Naive thymus-derived CD4-positive, alpha-beta T cell (primary cell): Measurements from ENCODE around the gene TENM4. TPM values are rescaled to one million over a fixed set of nuclear protein-coding genes. Genes with fewer than 3 reads are reported as not detected.
A peak's percentile ranks its signal among the peaks of the same experiment; 100 is the strongest.

ENCODE experiments used
- ATAC-seq: fragments of 150-1000 bp; cut with Tn5 transposase; 2 replicates; pipeline ENCODE4 v1.10.0; 2021; ENCODE audit warnings: mild to moderate bottlenecking, moderate library complexity
- CTCF ChIA-PET: fragments of 350-600 bp; sonication (Branson Sonifier 250); formaldehyde crosslinking; loops from one replicate; lab custom pipeline; 2021; ENCODE audit warnings: antibody characterized with exemption; lab: Charles Lee
- POLR2A ChIA-PET: fragments of 350-600 bp; sonication (Branson Sonifier 250); formaldehyde crosslinking; loops from one replicate; lab custom pipeline; 2021; ENCODE audit warnings: antibody characterized with exemption, inconsistent platforms; lab: Charles Lee
- DNase-seq, 9 donors: peaks; one replicate each; pipeline versions ENCODE4 v3.0.0 to v3.0.0-alpha.2; 2020 to 2022; ENCODE audit warnings: mixed read lengths in 1 of 9
- H3K27ac ChIP-seq: one replicate; pipeline ENCODE4 v1.7.0; 2013; ENCODE audit warnings: mild to moderate bottlenecking, low read depth, low read length, moderate library complexity
- H3K27me3 ChIP-seq, 2 donors: one replicate each; pipeline ENCODE4 v1.7.0; 2013; ENCODE audit warnings: low read length in 2 of 2, mild to moderate bottlenecking in 2 of 2, moderate library complexity in 2 of 2; ENCODE audit not compliant: control insufficient read depth in 2 of 2, insufficient read depth in 2 of 2
- H3K36me3 ChIP-seq, 3 experiments: 1 replicate in 2 of 3; 2 replicates in 1 of 3; pipeline ENCODE4 v1.7.0; 2013; ENCODE audit warnings: low read length in 3 of 3, mild to moderate bottlenecking in 3 of 3, moderate library complexity in 1 of 3; ENCODE audit not compliant: insufficient read depth in 3 of 3, control insufficient read depth in 2 of 3
- H3K4me1 ChIP-seq, 2 donors: one replicate each; pipeline ENCODE4 v1.7.0; 2013; ENCODE audit warnings: low read length in 2 of 2, mild to moderate bottlenecking in 2 of 2, moderate library complexity in 1 of 2; ENCODE audit not compliant: control insufficient read depth in 2 of 2, insufficient read depth in 2 of 2
- H3K4me3 ChIP-seq: 2 replicates; pipeline ENCODE4 v1.7.0; 2013; ENCODE audit warnings: mild to moderate bottlenecking, low read length
- H3K9me3 ChIP-seq, 3 experiments: 1 replicate in 2 of 3; 2 replicates in 1 of 3; pipeline ENCODE4 v1.7.0; 2013; ENCODE audit warnings: low read length in 3 of 3; ENCODE audit not compliant: control insufficient read depth in 2 of 3
- H3K27ac Mint-ChIP-seq, 9 donors: one replicate each; pipeline ENCODE4 v1.8.0; 2020 to 2022; ENCODE audit warnings: mixed read lengths in 9 of 9, mild to moderate bottlenecking in 8 of 9, moderate library complexity in 5 of 9, inconsistent platforms in 2 of 9
- H3K27me3 Mint-ChIP-seq, 5 donors: one replicate each; pipeline ENCODE4 v1.8.0; 2021 to 2022; ENCODE audit warnings: mixed read lengths in 5 of 5, mild to moderate bottlenecking in 1 of 5
- H3K36me3 Mint-ChIP-seq, 5 donors: one replicate each; pipeline ENCODE4 v1.8.0; 2020 to 2022; ENCODE audit warnings: mixed read lengths in 5 of 5, mild to moderate bottlenecking in 3 of 5, inconsistent platforms in 1 of 5
- H3K4me1 Mint-ChIP-seq, 7 donors: one replicate each; pipeline ENCODE4 v1.8.0; 2020 to 2022; ENCODE audit warnings: mixed read lengths in 7 of 7, mild to moderate bottlenecking in 3 of 7, inconsistent platforms in 1 of 7
- H3K4me3 Mint-ChIP-seq, 10 donors: one replicate each; pipeline ENCODE4 v1.8.0; 2020 to 2022; ENCODE audit warnings: mild to moderate bottlenecking in 10 of 10, mixed read lengths in 10 of 10, moderate library complexity in 6 of 10, inconsistent platforms in 2 of 10
- H3K9me3 Mint-ChIP-seq, 11 donors: one replicate each; pipeline ENCODE4 v1.8.0; 2020 to 2022; ENCODE audit warnings: mixed read lengths in 11 of 11, mild to moderate bottlenecking in 4 of 11, inconsistent platforms in 1 of 11, moderate library complexity in 1 of 11
- intact Hi-C, 2 donors: fragments of 100-400 bp; cut with micrococcal nuclease; formaldehyde crosslinking; loops; one replicate each; pipeline ENCODE4 v1.15.1; 2023
- polyA plus RNA-seq, 2 donors: library from polyadenylated mRNA; unstranded; fragments of 300-500 nt; fragmentation: Illumina TruSeq; gene quantifications; one replicate each; pipeline ENCODE4 v1.2.3, GENCODE V29; 2021
- total RNA-seq, 6 experiments: library from RNA in 5 of 6; stranded (reverse) in 5 of 6; gene quantifications; 1 replicate in 5 of 6; 2 replicates in 1 of 6; pipeline ENCODE4 v1.2.3 and lab custom pipeline; 2021 to 2026

The TENM4 gene
- total RNA-seq (under 1 TPM in 2 of 5 experiments, not detected in 3; 0.32 to 0.47 TPM), polyA plus RNA-seq (not detected), total RNA-seq (lab: John Stamatoyannopoulos, UW) (not detected)

DNA sequence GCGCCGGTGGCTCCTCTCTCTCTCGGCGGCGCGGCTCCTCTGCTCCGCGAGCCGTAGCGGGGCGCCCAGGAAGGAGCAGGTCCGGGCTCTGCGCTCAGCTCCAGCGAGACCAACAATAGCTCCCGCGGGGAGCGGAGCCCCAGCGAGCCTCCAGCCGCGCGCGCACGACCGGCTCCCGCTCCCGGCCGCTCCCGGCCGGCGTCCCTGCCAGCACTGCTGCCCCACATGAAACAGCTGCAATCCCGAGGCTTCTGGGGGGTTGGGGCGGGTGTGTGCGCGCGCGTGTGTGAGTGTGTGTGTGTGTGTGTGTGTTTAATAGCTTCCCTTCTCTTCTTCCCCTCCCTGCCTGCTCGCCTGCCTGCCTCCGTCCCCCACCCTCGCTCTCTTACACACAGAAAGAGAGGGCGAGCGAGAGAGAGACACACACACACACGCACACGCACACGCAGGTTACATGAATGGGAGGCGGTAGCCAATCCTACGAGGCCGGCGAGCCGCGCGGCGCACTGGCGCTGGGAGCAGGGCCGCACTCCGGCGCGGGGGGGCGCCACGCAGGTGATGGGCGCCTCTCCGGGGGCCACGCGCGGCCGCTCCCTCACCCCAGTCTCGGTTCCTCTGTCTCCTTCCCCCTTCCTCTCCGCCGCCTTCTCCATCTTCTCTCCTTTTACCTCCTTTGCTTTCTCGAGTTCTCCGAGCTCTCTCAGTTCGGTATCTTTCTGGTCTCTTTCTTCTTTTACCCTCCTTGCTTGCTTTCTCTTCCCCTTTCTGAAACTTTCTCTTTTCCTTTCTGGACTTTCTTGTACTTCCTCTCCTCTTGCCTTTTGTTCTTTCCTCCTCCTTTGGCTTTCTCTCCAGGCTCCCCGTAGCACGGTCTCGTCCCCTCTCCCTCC is at the start of gene TENM4:
TENM4 (minus strand) TSS at position 460 of the 890 bp plus-strand sequence. CDS start 371,086 bp downstream, outside the sequence.
- ATAC-seq, result peak; percentile 49
- Mint-ChIP-seq H3K4me3 (peak within 1 kb of the TSS in 8 of 10 donors; percentile 24 to 86 (median 68)), H3K27ac (peak within 1 kb of the TSS in 1 of 9 donors; percentile 67)

DNA sequence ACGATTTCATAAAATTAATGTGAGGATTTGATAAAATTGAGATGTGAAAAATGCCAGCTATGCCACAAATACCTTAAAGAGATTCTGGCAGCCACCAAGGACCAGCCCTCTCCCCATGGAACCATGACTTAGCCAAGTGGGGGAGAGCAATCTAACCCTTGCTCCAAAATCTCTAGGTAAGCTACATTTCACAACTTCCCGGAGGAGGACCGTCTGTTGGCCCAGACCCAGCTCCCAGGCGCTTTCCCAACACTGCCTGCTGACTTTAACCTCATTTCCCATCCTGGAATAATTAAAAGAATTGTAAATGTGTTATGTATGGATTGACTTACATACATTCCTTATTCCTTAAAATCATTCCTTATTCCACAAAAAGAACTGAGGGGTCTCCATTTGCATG is 47.5 kb upstream of the TENM4 start:
- no peak overlapping the region for H3K4me3 ChIP-seq
- no peaks in the 10 kb centered on the region for H3K9me3 ChIP-seq
- ChIA-PET POLR2A (no interaction called here), CTCF (no interaction called here)
- no peaks in the 10 kb centered on the region for H3K4me1 ChIP-seq
- Mint-ChIP-seq H3K27me3 (peaks cover 0 to 17% (median 5%) of the 10 kb centered on the region in 5 donors), H3K36me3 (no peaks in the 10 kb centered on the region), H3K4me1 (peaks cover 0 to 8% (median 0%) of the 10 kb centered on the region in 7 donors), H3K9me3 (peaks cover 0 to 3% (median 0%) of the 10 kb centered on the region in 11 donors), H3K27ac (no peak overlapping the region), H3K4me3 (no peak overlapping the region)
- H3K27ac ChIP-seq, result no peak overlapping the region
- no peaks in the 10 kb centered on the region for H3K27me3 ChIP-seq
- no peak for DNase-seq
- H3K36me3 ChIP-seq, result no peaks in the 10 kb centered on the region
- no peak for ATAC-seq
- intact Hi-C loops, result no loop called here

More for the DNA sequence above, at the start of gene TENM4:
- DNase-seq, result no peak
- no peaks in the 10 kb centered on the region for H3K27me3 ChIP-seq
- Mint-ChIP-seq H3K27me3 (peaks cover 61 to 76% (median 69%) of the 10 kb centered on the region in 5 donors), H3K9me3 (peaks cover 0 to 16% (median 5%) of the 10 kb centered on the region in 11 donors), H3K4me1 (peaks cover 5 to 25% (median 20%) of the 10 kb centered on the region in 7 donors), H3K36me3 (peaks cover 0 to 13% (median 5%) of the 10 kb centered on the region in 5 donors)
- H3K27ac ChIP-seq, result no peak within 1 kb of the TSS
- no peak within 1 kb of the TSS for H3K4me3 ChIP-seq
- intact Hi-C loops, result no loop called here
- ChIA-PET POLR2A (no interaction called here), CTCF (no interaction called here)
- no peaks in the 10 kb centered on the region for H3K4me1 ChIP-seq
- H3K36me3 ChIP-seq, result no peaks in the 10 kb centered on the region
- H3K9me3 ChIP-seq, result no peaks in the 10 kb centered on the region

DNA sequence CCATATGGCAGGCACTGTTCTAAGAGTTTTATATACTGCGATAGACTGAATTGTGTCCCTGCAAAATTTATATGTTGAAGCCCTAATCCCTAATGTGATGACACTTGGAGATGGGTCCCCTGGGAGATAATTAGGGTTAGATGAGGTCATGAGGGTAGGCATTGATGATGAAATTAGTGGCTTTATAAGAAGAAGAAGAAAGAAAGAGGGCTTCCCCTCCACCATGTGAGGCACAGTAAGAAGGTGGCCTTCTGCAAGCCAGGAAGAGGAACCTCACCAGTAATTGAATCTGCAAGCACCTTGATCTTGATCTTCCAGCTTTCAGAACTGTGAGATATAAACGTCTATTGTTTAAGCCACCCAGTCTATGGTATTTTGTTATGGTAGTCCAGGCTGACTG is 46.6 kb upstream of the TENM4 start:
- Histone ChIP-seq H3K27me3 (no peaks in the 10 kb centered on the region), H3K4me1 (no peaks in the 10 kb centered on the region), H3K9me3 (no peaks in the 10 kb centered on the region), H3K36me3 (no peaks in the 10 kb centered on the region), H3K4me3 (no peak overlapping the region), H3K27ac (no peak overlapping the region)
- ATAC-seq (no peak), DNase-seq (no peak)
- Mint-ChIP-seq H3K36me3 (no peaks in the 10 kb centered on the region), H3K4me1 (peaks cover 0 to 8% (median 0%) of the 10 kb centered on the region in 7 donors), H3K27me3 (peaks cover 0 to 16% (median 2%) of the 10 kb centered on the region in 5 donors), H3K9me3 (peaks cover 0 to 4% (median 0%) of the 10 kb centered on the region in 11 donors), H3K27ac (no peak overlapping the region), H3K4me3 (no peak overlapping the region)
- intact Hi-C loops, result no loop called here
- ChIA-PET POLR2A (no interaction called here), CTCF (no interaction called here)

DNA sequence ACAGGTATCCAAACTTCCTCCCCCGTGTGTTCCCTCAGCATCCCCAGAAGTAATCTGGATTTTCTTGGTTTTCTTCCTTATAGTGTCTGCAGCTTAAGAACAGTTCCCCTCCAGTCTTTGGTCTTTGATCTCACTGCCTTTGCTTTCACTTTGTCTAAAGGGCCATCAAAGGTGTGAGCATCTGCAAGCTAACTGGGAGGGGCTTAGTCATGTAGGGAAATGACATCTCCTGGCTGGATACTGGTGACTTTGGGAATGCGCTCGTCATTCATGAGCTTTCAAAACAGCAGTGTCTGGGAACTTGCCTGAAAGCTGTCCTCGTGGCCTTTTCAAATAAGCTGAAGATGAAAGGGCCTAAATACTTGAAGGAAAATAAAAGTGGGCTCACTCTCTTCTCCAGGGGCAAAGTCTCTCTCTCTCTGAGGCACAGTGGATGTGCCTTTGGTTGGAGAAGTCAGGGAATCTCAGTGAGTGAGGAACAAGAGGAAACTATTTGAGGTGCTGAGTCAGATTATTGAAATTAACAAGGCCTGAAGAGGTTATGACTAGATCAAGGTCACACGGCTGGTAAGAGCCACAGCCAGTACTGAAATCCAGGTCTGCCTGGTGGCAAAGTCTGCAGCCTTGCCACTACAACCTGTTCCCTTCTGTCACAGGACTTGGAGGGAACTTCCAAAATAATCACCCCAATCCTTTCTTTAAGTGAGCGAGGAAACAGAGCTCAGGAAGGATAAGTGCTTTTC is 45.6 kb upstream of the TENM4 start:
- Mint-ChIP-seq H3K36me3 (no peaks in the 10 kb centered on the region), H3K4me1 (peaks cover 0 to 8% (median 0%) of the 10 kb centered on the region in 7 donors)
- ATAC-seq, result no peak

DNA sequence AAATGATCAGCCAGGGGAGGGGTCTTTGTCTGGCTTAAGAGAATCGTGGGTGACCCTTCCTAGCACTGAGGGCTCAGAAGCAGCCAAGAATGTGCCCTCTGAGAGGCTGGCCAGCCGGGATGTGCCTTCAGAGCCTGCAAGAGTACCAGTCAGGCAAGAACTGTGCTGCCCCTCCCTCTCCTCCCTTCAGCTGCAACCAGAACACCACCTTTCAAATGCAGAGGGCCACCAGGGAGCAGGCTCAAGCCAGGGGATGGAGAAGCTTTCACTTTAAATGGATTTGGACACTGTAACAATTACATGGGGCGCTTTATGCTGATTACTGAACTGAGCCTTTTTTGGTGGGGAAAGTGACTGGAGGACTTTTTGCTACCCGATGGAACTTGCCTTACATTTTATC is 44.9 kb upstream of the TENM4 start:
- no peak overlapping the region for H3K4me3 Mint-ChIP-seq
- H3K4me3 ChIP-seq, result no peak overlapping the region
- no peaks in the 10 kb centered on the region for H3K4me1 ChIP-seq
- H3K27ac ChIP-seq, result no peak overlapping the region
- H3K27ac Mint-ChIP-seq, result no peak overlapping the region
- H3K27me3 Mint-ChIP-seq, result peaks cover 0 to 16% (median 0%) of the 10 kb centered on the region in 5 donors
- peaks cover 0 to 4% (median 0%) of the 10 kb centered on the region in 11 donors for H3K9me3 Mint-ChIP-seq
- no peaks in the 10 kb centered on the region for H3K27me3 ChIP-seq
- ChIA-PET CTCF (no interaction called here), POLR2A (no interaction called here)
- intact Hi-C loops, result no loop called here
- no peaks in the 10 kb centered on the region for H3K36me3 ChIP-seq
- DNase-seq (no peak), ATAC-seq (no peak)
- no peaks in the 10 kb centered on the region for H3K36me3 Mint-ChIP-seq
- no peaks in the 10 kb centered on the region for H3K9me3 ChIP-seq
- H3K4me1 Mint-ChIP-seq, result peaks cover 0 to 8% (median 0%) of the 10 kb centered on the region in 7 donors

More for the DNA sequence above, 45.6 kb upstream of the TENM4 start:
- no peak overlapping the region for H3K4me3 ChIP-seq
- peaks cover 0 to 4% (median 0%) of the 10 kb centered on the region in 11 donors for H3K9me3 Mint-ChIP-seq
- no peaks in the 10 kb centered on the region for H3K36me3 ChIP-seq
- no peaks in the 10 kb centered on the region for H3K27me3 ChIP-seq
- no peaks in the 10 kb centered on the region for H3K4me1 ChIP-seq
- CTCF ChIA-PET, result no interaction called here
- no peak overlapping the region for H3K4me3 Mint-ChIP-seq
- H3K27me3 Mint-ChIP-seq, result peaks cover 0 to 16% (median 0%) of the 10 kb centered on the region in 5 donors
- no peak overlapping the region for H3K27ac ChIP-seq
- intact Hi-C loops, result no loop called here
- POLR2A ChIA-PET, result no interaction called here
- H3K27ac Mint-ChIP-seq, result no peak overlapping the region
- no peaks in the 10 kb centered on the region for H3K9me3 ChIP-seq
- no peak for DNase-seq

DNA sequence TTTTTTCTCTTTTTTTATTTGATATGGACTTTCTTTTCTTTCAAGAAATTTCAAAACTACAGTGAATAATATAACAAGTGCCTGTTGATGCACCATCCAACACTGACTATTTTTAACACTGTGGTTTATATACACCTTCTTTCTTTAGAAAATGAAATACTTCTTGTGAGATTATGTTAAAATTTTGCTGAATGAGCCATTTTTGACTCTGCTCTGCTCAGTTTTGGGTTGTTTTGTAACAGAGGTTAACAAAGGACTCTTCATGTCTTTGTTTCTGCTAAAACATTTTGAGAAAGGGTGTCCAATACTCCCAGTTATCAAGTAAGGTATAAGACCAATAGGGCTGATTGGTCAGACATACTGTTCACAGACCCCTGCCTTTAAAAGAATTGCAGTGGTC is 44.0 kb upstream of the TENM4 start:
- H3K36me3 Mint-ChIP-seq, result no peaks in the 10 kb centered on the region
- ATAC-seq, result no peak
- Histone ChIP-seq H3K36me3 (no peaks in the 10 kb centered on the region), H3K9me3 (no peaks in the 10 kb centered on the region), H3K4me3 (no peak overlapping the region), H3K27ac (no peak overlapping the region), H3K27me3 (no peaks in the 10 kb centered on the region), H3K4me1 (no peaks in the 10 kb centered on the region)
- intact Hi-C loops, result no loop called here
- H3K4me3 Mint-ChIP-seq, result no peak overlapping the region
- H3K9me3 Mint-ChIP-seq, result peaks cover 0 to 4% (median 0%) of the 10 kb centered on the region in 11 donors
- no peak for DNase-seq
- peaks cover 0 to 16% (median 0%) of the 10 kb centered on the region in 5 donors for H3K27me3 Mint-ChIP-seq
- peaks cover 0 to 8% (median 0%) of the 10 kb centered on the region in 7 donors for H3K4me1 Mint-ChIP-seq
- no peak overlapping the region for H3K27ac Mint-ChIP-seq
- ChIA-PET CTCF (no interaction called here), POLR2A (no interaction called here)
